ACHN (cell line): ENCODE data around the gene MRPL54.
"Not testable (repeated sequence)": the region's sequence is repeated elsewhere in the genome, so short reads cannot be mapped to it uniquely, and the experiment has no call there.

Experiments used
- DNase-seq: peaks from one replicate; pipeline ENCODE4 v3.0.0-alpha.2; 2015
- in situ Hi-C: cut with HindIII; loops from 2 replicates; pipeline ENCODE4 v1.10.0; 2017; ENCODE audit warnings: low sequenced_read_pairs, low pct_ligation_motif_present, low pct_unique_long_range_greater_than_20kb

The MRPL54 gene

DNA sequence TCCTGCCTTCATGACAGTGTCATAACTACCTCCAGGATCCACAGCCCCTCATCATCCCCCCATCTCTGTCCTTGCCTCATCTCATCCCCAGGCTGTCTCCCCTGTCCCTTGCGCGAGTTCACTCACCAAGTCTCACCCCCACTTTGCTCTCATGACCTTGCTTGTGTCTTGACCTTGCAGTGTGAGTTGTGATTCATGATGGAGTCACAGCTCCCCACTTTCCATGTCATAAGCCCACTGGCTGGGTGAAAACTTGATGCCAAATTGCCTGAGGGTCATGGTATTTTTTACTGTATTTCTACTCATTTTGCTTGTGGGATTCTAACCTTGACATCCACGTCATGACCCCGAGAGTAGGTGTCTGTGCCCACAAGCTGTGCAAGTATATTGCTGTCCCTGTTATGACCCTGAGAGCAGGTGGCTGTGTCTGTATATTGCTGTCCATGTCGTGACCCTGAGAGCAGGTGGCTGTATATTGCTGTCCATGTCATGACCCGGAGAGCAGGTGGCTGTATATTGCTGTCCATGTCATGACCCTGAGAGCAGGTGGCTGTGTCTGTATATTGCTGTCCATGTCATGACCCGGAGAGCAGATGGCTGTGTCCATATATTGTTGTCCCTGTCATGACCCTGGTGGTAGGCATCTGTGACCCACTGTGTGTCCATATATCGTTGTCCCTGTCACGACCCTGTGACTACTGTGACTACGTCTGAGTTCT is 24.8 kb upstream of the MRPL54 start:
- in situ Hi-C loops = no loop called here
- no peak for DNase-seq

DNA sequence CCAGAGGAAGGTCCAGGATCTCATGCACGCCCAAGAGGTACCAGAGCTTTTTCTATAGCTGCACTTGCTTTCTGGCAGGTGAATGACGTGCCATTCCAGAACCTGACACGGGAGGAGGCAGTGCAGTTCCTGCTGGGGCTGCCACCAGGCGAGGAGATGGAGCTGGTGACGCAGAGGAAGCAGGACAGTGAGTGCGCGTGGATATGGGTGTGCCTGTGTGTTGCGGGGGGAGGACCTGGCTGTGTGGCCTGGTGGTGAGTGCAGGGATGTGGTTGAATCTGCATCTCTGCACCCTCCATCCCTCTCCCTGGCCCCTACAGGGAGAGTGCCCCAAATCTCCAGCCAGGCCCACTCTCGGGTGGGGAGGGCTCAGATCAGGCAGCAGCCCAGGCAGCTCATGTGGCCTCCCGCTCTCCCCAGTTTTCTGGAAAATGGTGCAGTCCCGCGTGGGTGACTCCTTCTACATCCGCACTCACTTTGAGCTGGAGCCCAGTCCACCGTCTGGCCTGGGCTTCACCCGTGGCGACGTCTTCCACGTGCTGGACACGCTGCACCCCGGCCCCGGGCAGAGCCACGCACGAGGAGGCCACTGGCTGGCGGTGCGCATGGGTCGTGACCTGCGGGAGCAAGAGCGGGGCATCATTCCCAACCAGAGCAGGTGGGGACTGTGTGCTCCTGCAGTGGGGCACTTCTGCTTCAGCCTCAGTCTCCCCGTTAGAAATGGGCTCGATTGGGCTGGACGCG is 23.8 kb upstream of the MRPL54 start:
- DNase-seq = no peak
- in situ Hi-C loops = no loop called here

DNA sequence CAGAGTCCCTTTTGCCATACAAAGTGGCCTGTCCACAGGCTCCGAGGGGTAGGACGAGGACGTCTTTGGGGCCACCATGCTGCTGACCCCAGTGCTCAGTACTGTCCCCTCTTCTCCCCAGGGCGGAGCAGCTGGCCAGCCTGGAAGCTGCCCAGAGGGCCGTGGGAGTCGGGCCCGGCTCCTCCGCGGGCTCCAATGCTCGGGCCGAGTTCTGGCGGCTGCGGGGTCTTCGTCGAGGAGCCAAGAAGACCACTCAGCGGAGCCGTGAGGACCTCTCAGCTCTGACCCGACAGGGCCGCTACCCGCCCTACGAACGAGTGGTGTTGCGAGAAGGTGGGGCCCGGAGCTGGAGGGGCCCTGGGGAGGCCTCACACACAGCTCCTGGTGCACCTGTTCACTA is 22.1 kb upstream of the MRPL54 start:
- no peak for DNase-seq
- in situ Hi-C loops = no loop called here

DNA sequence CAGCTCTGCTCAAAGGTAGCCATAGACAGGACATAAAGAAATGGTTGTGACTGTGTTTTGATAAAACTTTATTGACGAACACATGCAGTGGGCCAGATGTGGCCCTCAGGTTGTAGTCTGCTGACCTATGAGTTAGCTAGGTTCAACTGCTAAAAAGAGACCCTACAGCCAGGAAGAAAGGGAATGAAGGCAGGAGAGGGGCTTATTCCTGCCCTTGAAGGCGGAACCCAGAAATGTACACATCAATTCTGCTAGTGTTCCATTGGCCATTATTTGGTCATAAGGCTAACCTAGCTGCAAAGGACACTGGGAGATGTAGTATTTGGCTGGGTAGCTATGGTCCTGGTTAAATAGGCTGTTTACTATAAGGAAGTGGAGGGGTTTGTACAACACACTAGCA is 19.0 kb upstream of the MRPL54 start:
- in situ Hi-C loops = no loop called here
- DNase-seq = no peak

DNA sequence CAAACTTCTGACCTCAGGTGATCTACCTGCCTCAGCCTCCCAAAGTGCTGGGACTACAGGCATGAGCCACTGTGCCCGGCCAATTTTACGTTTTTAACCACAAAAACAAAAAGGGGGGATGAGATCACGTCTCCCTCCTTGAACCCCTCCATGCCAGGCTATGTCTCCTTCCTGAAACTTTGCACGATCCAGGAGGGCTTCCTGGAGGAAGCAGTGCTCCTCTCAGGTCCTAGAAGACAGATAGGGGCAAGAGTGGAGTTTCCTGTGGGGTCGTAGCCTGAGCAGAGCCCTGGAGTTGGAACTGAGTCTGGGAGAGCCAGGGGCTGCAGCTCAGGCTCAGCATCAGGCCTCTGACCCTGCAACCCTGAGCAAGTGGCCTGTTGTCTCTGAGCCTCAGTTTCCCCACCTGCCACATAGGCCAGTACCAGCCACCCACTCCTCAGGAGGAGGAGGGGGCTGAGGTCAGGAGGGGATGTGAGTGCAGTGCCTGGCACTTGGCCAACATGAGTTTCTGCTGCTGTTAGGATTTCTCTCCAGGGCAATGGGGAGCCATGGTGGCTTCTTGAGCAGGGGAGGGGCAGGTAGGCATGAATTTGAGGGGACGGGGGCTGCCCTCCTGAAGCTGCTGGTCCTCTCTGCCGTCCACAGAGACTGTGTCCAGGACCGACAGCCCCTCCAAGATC is 17.0 kb upstream of the MRPL54 start:
- in situ Hi-C loops = no loop called here
- DNase-seq = no peak

DNA sequence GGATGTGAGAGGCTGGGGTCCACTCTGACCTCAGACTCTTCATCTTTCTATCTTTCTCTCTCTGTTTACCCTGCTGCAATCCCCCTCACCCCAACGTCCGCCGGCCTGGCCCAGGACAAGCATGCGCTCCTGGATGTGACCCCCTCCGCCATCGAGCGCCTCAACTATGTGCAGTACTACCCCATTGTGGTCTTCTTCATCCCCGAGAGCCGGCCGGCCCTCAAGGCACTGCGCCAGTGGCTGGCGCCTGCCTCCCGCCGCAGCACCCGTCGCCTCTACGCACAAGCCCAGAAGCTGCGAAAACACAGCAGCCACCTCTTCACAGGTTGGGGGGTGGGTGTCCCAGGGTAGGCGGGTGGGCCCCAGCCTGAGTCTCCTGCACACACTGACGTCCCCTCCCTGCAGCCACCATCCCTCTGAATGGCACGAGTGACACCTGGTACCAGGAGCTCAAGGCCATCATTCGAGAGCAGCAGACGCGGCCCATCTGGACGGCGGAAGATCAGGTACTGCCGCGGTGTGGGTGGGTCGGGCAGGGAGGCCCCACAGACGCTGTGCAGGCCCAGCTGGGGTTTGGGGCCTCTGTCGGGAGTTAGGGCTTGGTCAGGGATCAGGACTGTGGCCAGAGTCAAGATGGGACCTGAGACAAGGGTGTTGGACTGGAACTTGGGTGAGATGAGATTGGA is 16.0 kb upstream of the MRPL54 start:
- DNase-seq = no peak
- in situ Hi-C loops = no loop called here

DNA sequence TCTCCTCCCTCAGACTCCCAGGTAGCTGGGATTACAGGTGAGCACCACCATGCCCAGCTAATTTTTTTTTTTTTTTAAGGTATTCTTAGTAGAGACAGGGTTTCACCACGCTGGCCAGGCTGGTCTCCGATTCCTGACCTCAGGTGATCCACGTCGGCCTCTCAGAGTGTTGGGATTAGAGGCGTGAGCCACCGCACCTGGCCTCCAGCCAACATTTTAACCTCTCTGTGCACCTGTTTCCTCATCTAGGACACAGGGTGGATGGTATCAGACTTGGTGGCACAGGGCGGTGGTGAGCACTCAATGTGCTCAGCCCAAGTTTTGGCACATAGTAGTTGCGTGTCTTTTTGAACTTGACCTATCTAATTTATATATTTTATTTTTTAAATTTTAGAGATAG is 13.5 kb upstream of the MRPL54 start:
- in situ Hi-C loops = no loop called here
- DNase-seq = no peak

DNA sequence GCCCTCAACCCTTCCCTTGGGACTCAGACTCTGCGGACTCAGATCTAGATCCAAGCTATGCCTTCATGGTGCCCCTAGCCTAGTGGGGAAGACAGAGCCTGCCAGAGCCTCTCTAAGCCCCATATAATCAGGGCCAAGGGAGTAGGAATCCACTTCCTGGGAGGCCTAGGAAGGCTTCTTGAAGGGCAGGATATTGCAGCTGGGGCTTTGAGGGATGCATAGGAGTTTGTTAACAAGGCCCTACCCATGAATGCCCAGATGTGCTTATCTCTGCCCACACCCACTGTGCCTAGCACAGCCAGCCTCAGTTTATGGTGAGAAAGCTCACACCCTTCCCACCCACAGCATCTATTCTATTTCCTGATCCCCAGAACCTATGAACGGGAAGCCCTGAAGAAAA is 12.3 kb upstream of the MRPL54 start:
- DNase-seq = no peak
- in situ Hi-C loops = no loop called here

DNA sequence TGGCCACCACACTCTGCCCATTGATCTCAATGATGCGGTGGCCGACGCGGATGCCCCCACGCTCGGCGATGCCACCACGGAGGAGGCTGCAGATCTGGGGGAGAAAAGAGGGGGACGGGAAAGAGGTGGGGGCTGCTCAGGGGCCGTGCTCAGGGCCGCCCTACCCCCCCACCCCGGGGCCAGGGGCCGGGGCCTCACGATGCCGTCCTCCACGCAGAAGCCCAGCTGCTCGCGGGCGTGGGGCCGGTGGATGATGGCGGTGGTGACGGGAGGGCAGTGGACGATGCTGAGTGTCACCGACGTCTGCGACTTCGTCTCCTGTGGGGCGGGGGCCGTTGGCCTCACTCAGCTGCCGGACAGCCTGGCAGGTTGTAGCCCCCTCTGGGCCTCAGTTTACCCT is 11.2 kb upstream of the MRPL54 start:
- in situ Hi-C loops = no loop called here
- DNase-seq = no peak

DNA sequence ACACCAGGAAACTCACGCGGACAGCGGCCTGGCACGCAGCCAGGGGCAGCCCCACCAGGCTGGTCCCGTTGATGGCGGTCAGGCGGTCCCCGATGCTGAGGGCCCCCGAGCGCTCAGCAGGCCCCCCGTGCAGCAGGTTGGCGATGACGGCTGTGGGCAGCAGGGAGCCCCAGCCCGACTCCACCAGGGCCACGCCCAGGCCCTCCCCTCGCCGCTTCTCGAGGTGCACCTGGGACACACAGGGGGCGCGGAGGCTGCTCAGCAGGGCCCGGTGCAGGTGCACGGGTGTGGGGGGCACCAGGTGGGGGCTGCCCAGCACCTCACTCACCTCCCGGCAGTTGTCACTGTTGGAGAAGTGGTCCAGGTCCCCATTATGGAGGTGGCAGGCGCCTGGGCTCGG is 10.0 kb upstream of the MRPL54 start:
- in situ Hi-C loops = no loop called here
- no peak for DNase-seq

DNA sequence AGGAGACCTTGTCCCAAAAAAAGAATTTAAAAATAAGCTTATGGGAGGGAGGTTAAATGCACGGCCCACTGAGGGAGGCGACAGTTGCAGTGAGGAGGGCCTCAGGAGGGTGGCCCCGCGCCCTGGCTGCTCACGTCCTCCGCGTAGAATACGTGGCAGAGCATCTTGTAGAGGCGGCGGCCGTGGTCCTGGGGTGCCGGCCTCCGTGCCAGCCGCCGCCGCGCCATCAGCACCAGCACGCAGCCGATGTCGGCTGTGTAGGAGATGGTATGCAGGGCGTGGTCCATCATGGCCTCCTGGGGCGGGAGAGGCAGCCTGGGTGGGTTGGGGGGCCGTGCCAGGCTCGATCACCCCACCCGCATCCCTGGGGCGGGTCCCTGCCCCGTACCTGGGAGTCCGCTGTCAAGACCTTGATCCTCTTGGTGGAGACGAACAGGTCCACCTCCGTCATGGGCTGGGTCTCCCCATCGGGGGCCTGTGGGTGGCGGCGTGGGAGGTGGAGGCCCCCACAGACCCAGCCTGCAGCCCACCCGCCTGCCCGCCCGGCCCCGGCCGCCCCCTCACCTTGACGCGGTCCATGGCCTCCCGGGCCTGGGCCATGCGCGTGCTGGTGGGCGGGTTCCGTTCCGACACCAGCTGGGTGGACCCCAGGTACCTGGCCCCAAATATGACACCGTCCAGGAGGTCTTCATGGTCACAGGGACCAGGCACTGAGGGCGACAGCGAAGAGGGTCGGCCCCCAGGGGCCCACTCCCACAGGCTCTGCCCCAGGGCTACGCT is 8.7 kb upstream of the MRPL54 start:
- no peak for DNase-seq
- in situ Hi-C loops = no loop called here

DNA sequence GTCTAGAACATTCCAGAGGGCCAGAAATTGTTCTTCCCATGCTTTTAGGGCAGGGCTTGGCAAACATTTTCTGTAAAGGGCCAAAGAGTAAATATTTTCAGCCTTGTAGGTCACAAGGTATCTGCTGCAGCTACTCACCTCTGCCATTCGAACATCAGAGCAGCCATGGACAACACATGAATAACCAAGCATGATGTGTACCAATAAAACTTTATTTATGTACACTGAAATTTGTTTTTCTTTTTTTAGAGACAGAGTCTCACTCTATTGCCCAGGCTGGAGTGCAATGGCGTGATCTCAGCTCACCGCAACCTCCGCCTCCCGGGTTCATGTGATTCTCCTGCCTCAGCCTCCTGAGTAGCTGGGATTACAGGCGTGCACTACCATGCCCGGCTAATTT is 4.8 kb upstream of the MRPL54 start:
- in situ Hi-C loops = not testable (repeated sequence)

DNA sequence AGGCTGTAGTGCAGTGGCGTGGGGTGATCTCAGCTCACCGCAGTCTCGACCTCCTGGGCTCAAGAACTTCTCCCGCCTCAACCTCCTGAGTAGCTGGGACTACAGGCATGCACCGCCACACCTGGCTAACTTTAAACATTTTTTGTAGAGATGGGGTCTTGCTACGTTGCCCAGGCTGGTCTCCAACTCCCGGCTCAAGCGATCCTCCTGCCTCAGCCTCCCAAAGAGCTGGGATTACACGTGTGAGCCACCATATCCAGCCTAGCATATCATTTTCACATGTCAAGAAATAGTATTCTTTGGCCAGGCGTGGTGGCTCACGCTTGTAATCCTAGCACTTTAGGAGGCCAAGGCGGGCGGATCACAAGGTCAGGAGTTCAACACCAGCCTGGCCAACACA is 4.2 kb upstream of the MRPL54 start:
- in situ Hi-C loops, DNase-seq: not testable (repeated sequence)

More for the DNA sequence above, 4.8 kb upstream of the MRPL54 start:
- not testable (repeated sequence) for DNase-seq

DNA sequence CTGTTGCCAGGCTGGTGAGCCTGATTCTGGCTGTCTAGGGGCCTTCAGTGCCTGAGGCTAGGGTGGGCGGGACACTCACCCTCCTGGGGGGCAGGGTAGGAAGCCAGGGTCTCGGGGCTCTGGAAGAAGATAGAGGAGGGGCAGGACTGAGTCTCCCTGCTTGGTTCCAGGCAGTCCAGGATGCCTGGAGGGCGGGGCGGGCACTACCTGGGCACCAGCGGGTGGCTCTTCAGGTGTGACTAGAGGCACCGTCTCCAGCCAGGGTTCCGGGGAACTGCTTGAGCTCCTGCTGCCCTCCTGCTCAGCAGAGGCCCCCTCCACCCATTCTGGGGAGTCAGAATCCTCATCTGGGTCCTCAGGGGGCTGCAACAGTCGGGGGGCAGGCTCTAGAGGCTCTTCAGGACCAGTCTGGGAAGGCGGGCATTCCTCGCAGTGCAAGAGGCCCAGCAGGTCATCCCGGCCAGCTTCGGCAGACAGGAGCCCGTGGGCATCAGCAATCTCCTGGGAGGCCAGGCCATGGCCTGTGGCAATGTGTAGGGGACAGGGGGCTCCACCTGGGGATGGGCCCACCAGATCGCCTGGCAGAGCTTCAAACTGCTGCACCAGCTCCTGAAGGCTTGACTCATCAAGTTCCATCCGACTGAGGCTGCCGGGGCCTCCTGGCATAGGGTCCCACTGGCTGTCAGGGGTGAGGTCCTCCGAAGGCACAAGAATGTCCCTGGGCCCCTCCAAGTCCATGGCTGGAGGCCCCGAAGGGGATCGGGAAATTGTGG is 2.8 kb upstream of the MRPL54 start:
- in situ Hi-C loops = no loop called here
- no peak for DNase-seq

DNA sequence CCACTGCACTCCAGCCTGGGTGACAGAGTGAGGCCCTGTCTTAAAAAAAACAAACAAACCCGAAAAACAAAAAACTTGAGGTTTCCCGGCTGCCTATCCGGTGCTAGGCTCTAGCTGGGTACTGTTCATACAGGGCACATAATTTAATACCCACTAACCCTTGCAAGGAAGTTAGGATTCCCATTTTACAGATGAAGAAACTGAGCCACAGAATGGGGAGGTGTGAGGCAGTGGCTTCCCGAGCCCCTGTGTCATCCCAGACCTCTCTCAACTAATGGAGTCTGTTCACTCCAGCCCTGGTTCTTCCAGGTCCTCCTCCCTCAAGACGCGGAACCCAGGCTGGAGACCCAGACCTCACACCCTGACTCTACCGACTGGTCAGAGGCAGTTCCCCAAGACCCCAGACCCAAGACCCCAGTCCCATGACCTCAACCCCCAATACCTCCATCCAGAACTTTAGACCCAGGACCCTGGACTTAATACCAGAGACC is 1.6 kb upstream of the MRPL54 start:
- in situ Hi-C loops = no loop called here
- DNase-seq = peak; percentile 10

DNA sequence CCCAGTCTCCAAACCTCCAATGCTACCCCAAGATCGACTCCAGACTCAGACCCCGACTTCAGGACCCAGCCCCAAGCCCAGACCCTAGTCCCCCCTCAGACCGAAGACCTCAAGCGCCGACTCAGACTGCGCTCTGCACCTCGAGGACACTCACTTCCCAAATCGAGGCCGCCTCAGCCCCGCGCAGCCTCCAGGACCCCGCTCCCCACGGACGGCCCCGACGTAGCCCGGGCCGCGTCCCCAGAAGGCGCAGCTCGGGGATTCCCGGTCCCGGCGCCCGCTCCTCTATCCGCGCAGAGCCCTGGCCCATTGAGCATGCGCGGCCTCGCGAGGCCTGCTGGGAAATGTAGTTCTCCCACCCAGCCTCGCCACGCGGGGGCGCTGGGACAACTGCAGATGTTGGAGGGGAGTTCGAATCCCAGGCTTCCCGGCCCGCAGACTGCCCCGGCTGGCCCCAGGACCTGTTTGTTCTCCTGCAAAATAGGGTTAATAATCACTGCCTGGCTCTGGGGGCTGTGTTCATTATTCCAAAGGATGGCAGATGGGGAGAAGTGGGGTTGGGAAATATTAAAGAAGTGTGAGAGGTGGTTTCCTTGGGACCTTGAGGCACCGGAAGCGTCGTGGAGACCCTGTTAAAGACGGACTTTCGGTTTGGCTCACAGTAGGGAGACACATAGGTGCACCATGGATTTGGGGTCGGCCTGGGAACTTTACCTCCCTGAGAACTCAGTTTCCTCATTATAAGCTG is 926 bp upstream of the MRPL54 start, which contains the start of gene APBA3:
Gene APBA3 (minus strand): TSS at position 311 of the 748 bp plus-strand sequence. CDS start 1,428 bp downstream, outside the sequence.
- in situ Hi-C loops = no loop called here
- peak; percentile 87 for DNase-seq

DNA sequence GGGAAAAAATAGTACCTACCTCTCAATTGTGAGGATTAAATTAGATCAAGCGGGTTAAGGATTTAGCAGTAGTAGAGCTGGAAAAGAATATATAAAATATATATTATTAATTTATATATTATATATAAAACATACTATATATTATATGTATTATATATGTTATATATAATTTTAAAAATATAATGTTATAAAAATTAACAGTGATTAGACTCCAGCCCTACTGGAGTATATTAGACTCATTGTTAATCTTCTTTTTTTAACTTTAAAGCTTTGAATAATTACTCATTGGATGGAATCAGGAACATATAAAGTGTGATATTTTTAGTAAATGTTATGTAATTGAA is 380 bp upstream of the MRPL54 start:
- DNase-seq = no peak
- in situ Hi-C loops = no loop called here
